MCF 10A (cell line): ENCODE measurements around the gene DEUP1. TPM values are rescaled to one million over a fixed set of nuclear protein-coding genes. Genes with fewer than 3 reads are reported as not detected.

Experiments
- BruUV-seq: library from RNA; stranded (reverse); fragments of 400-500 nt; replicated peaks from 2 replicates; lab custom pipeline; 2021; lab: Mats Ljungman, UMichigan
- CTCF ChIA-PET: fragments of 300-600 bp; sonication (Branson Sonifier 250); formaldehyde crosslinking; extraction: SDS; loops from one replicate; lab custom pipeline; 2021; ENCODE audit warnings: antibody characterized with exemption, inconsistent platforms; lab: Yijun Ruan, JAX
- POLR2A ChIA-PET: fragments of 300-600, 350-650 bp; sonication (Branson Sonifier 250); formaldehyde crosslinking; extraction: SDS; loops from one replicate; lab custom pipeline; 2020; ENCODE audit warnings: antibody characterized with exemption, inconsistent platforms; lab: Yijun Ruan, JAX
- DNase-seq: peaks from one replicate; pipeline ENCODE4 v3.0.0-alpha.2; 2018; ENCODE audit not compliant: unreplicated experiment
- H3K27ac Mint-ChIP-seq: one replicate; pipeline ENCODE4 v1.8.0; 2022; ENCODE audit warnings: mild to moderate bottlenecking, low read depth, mixed read lengths; ENCODE audit not compliant: unreplicated experiment
- H3K27me3 Mint-ChIP-seq: one replicate; pipeline ENCODE4 v1.8.0; 2022; ENCODE audit warnings: mixed read lengths; ENCODE audit not compliant: insufficient read depth, unreplicated experiment
- H3K36me3 Mint-ChIP-seq: one replicate; pipeline ENCODE4 v1.8.0; 2022; ENCODE audit warnings: mild to moderate bottlenecking, moderate library complexity, mixed read lengths; ENCODE audit not compliant: insufficient read depth, unreplicated experiment
- H3K4me1 Mint-ChIP-seq: one replicate; pipeline ENCODE4 v1.8.0; 2022; ENCODE audit warnings: mixed read lengths; ENCODE audit not compliant: insufficient read depth, unreplicated experiment
- H3K4me3 Mint-ChIP-seq: one replicate; pipeline ENCODE4 v1.8.0; 2022; ENCODE audit warnings: mild to moderate bottlenecking, moderate library complexity, mixed read lengths; ENCODE audit not compliant: unreplicated experiment
- H3K9me3 Mint-ChIP-seq: one replicate; pipeline ENCODE4 v1.8.0; 2022; ENCODE audit warnings: mixed read lengths; ENCODE audit not compliant: unreplicated experiment
- CTCF ChIP-seq: fragments of 200-600 bp; IDR thresholded peaks from one replicate; pipeline ENCODE4 v1.8.0; 2022; ENCODE audit warnings: antibody characterized with exemption, mild to moderate bottlenecking; ENCODE audit not compliant: unreplicated experiment
- intact Hi-C: fragments of 100-400 bp; cut with micrococcal nuclease; formaldehyde crosslinking; loops from 2 replicates; pipeline ENCODE4 v1.14.1; 2022
- total RNA-seq: library from RNA; stranded (reverse); gene quantifications from 2 replicates; pipeline ENCODE4 v1.2.3, GENCODE V29; 2022

DEUP1 gene
- total RNA-seq, 1 experiment from 2014 or later, result not detected

- ChIA-PET POLR2A (no interaction called here), CTCF (interaction anchor here (0.8 kb wide), 1 partner anchor 18 kb away, joined by 3 read pairs; no protein-coding TSS in a partner anchor)
- no peak for DNase-seq
- BruUV-seq, result no TSS peak
- no peak overlapping the region for H3K4me3 Mint-ChIP-seq
- H3K27me3 Mint-ChIP-seq, result no peaks in the 10 kb centered on the region
- TF ChIP-seq CTCF, result no peak
- intact Hi-C loops, result no loop called here
- no peaks in the 10 kb centered on the region for H3K9me3 Mint-ChIP-seq
- no peaks in the 10 kb centered on the region for H3K36me3 Mint-ChIP-seq
- H3K27ac Mint-ChIP-seq, result no peak overlapping the region
- H3K4me1 Mint-ChIP-seq, result no peaks in the 10 kb centered on the region
Measured at GRCh38 chr11:93464927-93465540, 134.5 kb downstream of the DEUP1 start.

GRCh38 chr11:93467054-93467453, 136.5 kb downstream of the DEUP1 start:
- DNase-seq, result no peak
- Mint-ChIP-seq H3K27me3 (no peaks in the 10 kb centered on the region), H3K9me3 (no peaks in the 10 kb centered on the region), H3K4me1 (no peaks in the 10 kb centered on the region), H3K4me3 (no peak overlapping the region), H3K36me3 (no peaks in the 10 kb centered on the region), H3K27ac (no peak overlapping the region)
- CTCF ChIA-PET, result interaction anchor here (0.6 kb wide), 1 partner anchor 20 kb away, joined by 4 read pairs; no protein-coding TSS in a partner anchor
- POLR2A ChIA-PET, result interaction anchor here (0.7 kb wide), 1 partner anchor 19 kb away, joined by 4 read pairs; no protein-coding TSS in a partner anchor
- BruUV-seq, result no TSS peak
- intact Hi-C loops, result no loop called here
- TF ChIP-seq CTCF, result no peak

GRCh38 chr11:93468290-93468689, 137.7 kb downstream of the DEUP1 start:
- no peaks in the 10 kb centered on the region for H3K27me3 Mint-ChIP-seq
- ChIA-PET POLR2A (interaction anchor here (0.6 kb wide), 1 partner anchor 481 kb away, joined by 3 read pairs; no protein-coding TSS in a partner anchor), CTCF (interaction anchor here (0.7 kb wide), 1 partner anchor 683 kb away, joined by 4 read pairs; no protein-coding TSS in a partner anchor)
- no peak overlapping the region for H3K27ac Mint-ChIP-seq
- H3K9me3 Mint-ChIP-seq, result no peaks in the 10 kb centered on the region
- no peak for TF ChIP-seq CTCF
- H3K36me3 Mint-ChIP-seq, result no peaks in the 10 kb centered on the region
- no TSS peak for BruUV-seq
- DNase-seq, result no peak
- no peak overlapping the region for H3K4me3 Mint-ChIP-seq
- no peaks in the 10 kb centered on the region for H3K4me1 Mint-ChIP-seq
- intact Hi-C loops, result no loop called here

GRCh38 chr11:93474123-93474522, 143.6 kb downstream of the DEUP1 start:
- H3K9me3 Mint-ChIP-seq, result no peaks in the 10 kb centered on the region
- CTCF ChIA-PET, result interaction anchor here (0.6 to 1.2 kb wide), 2 partner anchors 240 to 1038 kb away, joined by 4 read pairs; partner anchors contain the start of gene C11orf97
- H3K4me1 Mint-ChIP-seq, result no peaks in the 10 kb centered on the region
- TF ChIP-seq CTCF, result no peak
- H3K36me3 Mint-ChIP-seq, result peaks cover 6% of the 10 kb centered on the region
- POLR2A ChIA-PET, result no interaction called here
- H3K27ac Mint-ChIP-seq, result no peak overlapping the region
- no TSS peak for BruUV-seq
- no peaks in the 10 kb centered on the region for H3K27me3 Mint-ChIP-seq
- intact Hi-C loops, result no loop called here
- no peak overlapping the region for H3K4me3 Mint-ChIP-seq
- no peak for DNase-seq
